COLO668 (cell line): Measurements from ENCODE around the gene OMP.

Experiments used
- DNase-seq: peaks from one replicate; lab custom pipeline; 2025; ENCODE audit not compliant: unreplicated experiment; lab: John Stamatoyannopoulos, UW

The OMP gene

DNA sequence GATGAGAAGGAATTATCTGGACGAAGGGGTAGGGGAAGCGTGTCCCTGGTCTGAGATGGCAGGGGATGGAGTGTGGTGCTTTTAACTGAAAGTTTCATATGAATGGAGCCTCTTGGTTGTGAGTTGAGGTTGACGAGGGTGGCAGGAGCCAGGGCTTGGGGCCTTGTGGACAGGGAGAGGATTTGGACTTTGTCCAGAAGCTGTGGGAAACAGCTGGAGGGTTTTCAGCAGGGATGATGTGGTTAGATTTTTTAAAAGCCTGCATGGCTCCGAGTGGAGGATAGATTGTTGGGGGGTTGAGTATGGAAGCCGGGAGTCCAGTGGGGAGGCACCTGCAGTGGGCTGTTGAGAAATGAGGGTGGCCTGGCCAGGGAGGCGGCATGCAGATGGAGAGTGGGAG is 50.2 kb downstream of the OMP start:
- DNase-seq: no peak
